Measurements from ENCODE around the gene TBC1D4.

Gene TBC1D4

GRCh38 chr13:75468098-75468497, 13.9 kb downstream of the TBC1D4 start:
- Mint-ChIP-seq H3K4me1 (peaks cover 19% of the 10 kb centered on the region), H3K27me3 (ENCODE audit: low read depth) (no peaks in the 10 kb centered on the region), H3K36me3 (ENCODE audit: low read depth) (peaks cover 6% of the 10 kb centered on the region), H3K4me3 (no peak overlapping the region), H3K9me3 (peaks cover 6% of the 10 kb centered on the region), H3K27ac (peak overlapping the region in 1 of 3 experiments; percentile 29)
- no peak for TF ChIP-seq CTCF (IDR thresholded peaks at IDR 0.05; ENCODE audit: unreplicated experiment in 3 of 3)

GRCh38 chr13:75467040-75467728, 14.8 kb downstream of the TBC1D4 start:
- Mint-ChIP-seq H3K27me3 (ENCODE audit: low read depth) (no peaks in the 10 kb centered on the region), H3K9me3 (peaks cover 6% of the 10 kb centered on the region), H3K27ac (no peak overlapping the region), H3K4me1 (peaks cover 19% of the 10 kb centered on the region), H3K36me3 (ENCODE audit: low read depth) (peaks cover 6% of the 10 kb centered on the region), H3K4me3 (no peak overlapping the region)
- no peak for TF ChIP-seq CTCF (IDR thresholded peaks at IDR 0.05; ENCODE audit: unreplicated experiment in 3 of 3)

GRCh38 chr13:75465236-75465635, 16.7 kb downstream of the TBC1D4 start:
- TF ChIP-seq CTCF (IDR thresholded peaks at IDR 0.05; ENCODE audit: unreplicated experiment in 3 of 3), result no peak
- Mint-ChIP-seq H3K4me3 (no peak overlapping the region), H3K36me3 (ENCODE audit: low read depth) (peaks cover 7% of the 10 kb centered on the region), H3K4me1 (peaks cover 19% of the 10 kb centered on the region), H3K27me3 (ENCODE audit: low read depth) (no peaks in the 10 kb centered on the region), H3K9me3 (peaks cover 6% of the 10 kb centered on the region), H3K27ac (no peak overlapping the region)

GRCh38 chr13:75461314-75461713, 20.7 kb downstream of the TBC1D4 start:
- peaks cover 15% of the 10 kb centered on the region for H3K36me3 Mint-ChIP-seq (ENCODE audit: low read depth)
- no peaks in the 10 kb centered on the region for H3K27me3 Mint-ChIP-seq (ENCODE audit: low read depth)
- no peak overlapping the region for H3K4me3 Mint-ChIP-seq
- peaks cover 6% of the 10 kb centered on the region for H3K9me3 Mint-ChIP-seq
- H3K27ac Mint-ChIP-seq, result peak overlapping the region in 1 of 3 experiments; percentile 7
- H3K4me1 Mint-ChIP-seq, result no peaks in the 10 kb centered on the region
- no peak for TF ChIP-seq CTCF (IDR thresholded peaks at IDR 0.05; ENCODE audit: unreplicated experiment in 3 of 3)

- peaks cover 11% of the 10 kb centered on the region for H3K36me3 Mint-ChIP-seq (ENCODE audit: low read depth)
- peaks cover 1% of the 10 kb centered on the region for H3K9me3 Mint-ChIP-seq
- no peaks in the 10 kb centered on the region for H3K4me1 Mint-ChIP-seq
- H3K27me3 Mint-ChIP-seq (ENCODE audit: low read depth), result no peaks in the 10 kb centered on the region
- no peak for TF ChIP-seq CTCF (IDR thresholded peaks at IDR 0.05; ENCODE audit: unreplicated experiment in 3 of 3)
- H3K27ac Mint-ChIP-seq, result no peak overlapping the region
- H3K4me3 Mint-ChIP-seq, result no peak overlapping the region
Measured at GRCh38 chr13:75460644-75461043, 21.3 kb downstream of the TBC1D4 start.

All from nephron (organoid).